Measurements from ENCODE around the gene DHX29.

- no peak for TF ChIP-seq POLR2A (IDR thresholded peaks at IDR 0.05; ENCODE audit: extremely low read depth, insufficient read length)
- TF ChIP-seq CTCF (IDR thresholded peaks at IDR 0.05; ENCODE audit: low read depth, low read length), result no peak
Measured at GRCh38 chr5:55338092-55338613, 30.7 kb upstream of the DHX29 start.
